SK-N-MC (cell line): ENCODE measurements around the gene PIGO.

Source experiments
- EZH2 ChIP-seq: fragments of 200-600 bp; sonication (generic); IDR thresholded peaks from one replicate; pipeline ENCODE4 v1.6.1; 2017; ENCODE audit warnings: antibody characterized with exemption
- FOXP2 ChIP-seq: optimal IDR thresholded peaks from 2 replicates; pipeline ENCODE3; 2011; ENCODE audit warnings: mild to moderate bottlenecking, moderate library complexity; ENCODE audit not compliant: insufficient read depth; ENCODE audit errors: extremely low read length, control extremely low read depth
- POLR2AphosphoS5 ChIP-seq: IDR thresholded peaks from 2 replicates; pipeline ENCODE4 v1.6.1; 2012; ENCODE audit warnings: mild to moderate bottlenecking, low read depth, low read length, borderline replicate concordance

GRCh38 chr9:35042891-35043545, 53.4 kb downstream of the PIGO start:
- TF ChIP-seq POLR2AphosphoS5: no peak
- TF ChIP-seq EZH2: no peak
- TF ChIP-seq FOXP2: no peak
